NB4 (cell line): ENCODE results near the gene DAB1.

Experiments used
- POLR2A ChIP-seq: IDR thresholded peaks from 2 replicates; pipeline ENCODE4 v1.6.1; 2011; ENCODE audit warnings: mild to moderate bottlenecking; ENCODE audit not compliant: insufficient read length; ENCODE audit errors: extremely low read depth
- TF ChIP-seq, protein P1 (sequence below): IDR thresholded peaks from 2 replicates; pipeline ENCODE4 v1.6.1; 2011; ENCODE audit warnings: low read depth, low read length
- TF ChIP-seq, protein P2 (sequence below): IDR thresholded peaks from one replicate; pipeline ENCODE4 v1.5.1; 2012; ENCODE audit warnings: low read depth, low read length

- TF ChIP-seq, protein P1, sequence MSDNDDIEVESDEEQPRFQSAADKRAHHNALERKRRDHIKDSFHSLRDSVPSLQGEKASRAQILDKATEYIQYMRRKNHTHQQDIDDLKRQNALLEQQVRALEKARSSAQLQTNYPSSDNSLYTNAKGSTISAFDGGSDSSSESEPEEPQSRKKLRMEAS: no peak
- TF ChIP-seq, protein P2, sequence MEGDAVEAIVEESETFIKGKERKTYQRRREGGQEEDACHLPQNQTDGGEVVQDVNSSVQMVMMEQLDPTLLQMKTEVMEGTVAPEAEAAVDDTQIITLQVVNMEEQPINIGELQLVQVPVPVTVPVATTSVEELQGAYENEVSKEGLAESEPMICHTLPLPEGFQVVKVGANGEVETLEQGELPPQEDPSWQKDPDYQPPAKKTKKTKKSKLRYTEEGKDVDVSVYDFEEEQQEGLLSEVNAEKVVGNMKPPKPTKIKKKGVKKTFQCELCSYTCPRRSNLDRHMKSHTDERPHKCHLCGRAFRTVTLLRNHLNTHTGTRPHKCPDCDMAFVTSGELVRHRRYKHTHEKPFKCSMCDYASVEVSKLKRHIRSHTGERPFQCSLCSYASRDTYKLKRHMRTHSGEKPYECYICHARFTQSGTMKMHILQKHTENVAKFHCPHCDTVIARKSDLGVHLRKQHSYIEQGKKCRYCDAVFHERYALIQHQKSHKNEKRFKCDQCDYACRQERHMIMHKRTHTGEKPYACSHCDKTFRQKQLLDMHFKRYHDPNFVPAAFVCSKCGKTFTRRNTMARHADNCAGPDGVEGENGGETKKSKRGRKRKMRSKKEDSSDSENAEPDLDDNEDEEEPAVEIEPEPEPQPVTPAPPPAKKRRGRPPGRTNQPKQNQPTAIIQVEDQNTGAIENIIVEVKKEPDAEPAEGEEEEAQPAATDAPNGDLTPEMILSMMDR: no peak
- no peak for TF ChIP-seq POLR2A
These were observed 569 bp upstream of the DAB1 start for GRCh38 chr1:57424231-57425027.
